CD1c-positive myeloid dendritic cell (primary cell): ENCODE data around the gene DDIT4.
"Not testable (repeated sequence)": the region's sequence is repeated elsewhere in the genome, so short reads cannot be mapped to it uniquely, and the experiment has no call there.

Source experiments
- DNase-seq: peaks from one replicate; pipeline ENCODE4 v3.0.0-alpha.2; 2016; ENCODE audit errors: extremely low spot score

Gene DDIT4

GRCh38 chr10:72273410-72274212 is at the start of gene DDIT4:
DDIT4 (plus strand) TSS chr10:72273924; CDS start chr10:72274217, 293 bp downstream.
- peak; percentile 98 for DNase-seq

GRCh38 chr10:72224191-72224590 is 49.5 kb upstream of the DDIT4 start:
- not testable (repeated sequence) for DNase-seq

GRCh38 chr10:72226418-72227027 is 47.2 kb upstream of the DDIT4 start:
- no peak for DNase-seq

- no peak for DNase-seq
These were observed 45.9 kb upstream of the DDIT4 start for GRCh38 chr10:72227826-72228225.

- DNase-seq = no peak
These were observed 45.4 kb upstream of the DDIT4 start for GRCh38 chr10:72228318-72228751.

GRCh38 chr10:72229261-72230251 is 44.2 kb upstream of the DDIT4 start:
- no peak for DNase-seq

GRCh38 chr10:72233621-72234020 is 40.1 kb upstream of the DDIT4 start:
- DNase-seq = no peak

- no peak for DNase-seq
These were observed 39.1 kb upstream of the DDIT4 start for GRCh38 chr10:72234560-72235095.

- DNase-seq = no peak
These were observed 38.0 kb upstream of the DDIT4 start for GRCh38 chr10:72235544-72236279.

GRCh38 chr10:72238392-72239175 is 35.1 kb upstream of the DDIT4 start:
- no peak for DNase-seq

- DNase-seq = peak; percentile 42
These were observed 34.3 kb upstream of the DDIT4 start for GRCh38 chr10:72239409-72239808.

GRCh38 chr10:72240371-72240770 is 33.4 kb upstream of the DDIT4 start:
- DNase-seq = no peak

- DNase-seq = no peak
These were observed 32.0 kb upstream of the DDIT4 start for GRCh38 chr10:72241691-72242252.

GRCh38 chr10:72242675-72243074 is 31.0 kb upstream of the DDIT4 start:
- peak; percentile 63 for DNase-seq

GRCh38 chr10:72243822-72244437 is 29.8 kb upstream of the DDIT4 start:
- DNase-seq = no peak

- no peak for DNase-seq
These were observed 29.1 kb upstream of the DDIT4 start for GRCh38 chr10:72244573-72245038.

GRCh38 chr10:72245949-72246525 is 27.7 kb upstream of the DDIT4 start:
- DNase-seq = peak; percentile 16

- peak; percentile 49 for DNase-seq
These were observed 25.1 kb upstream of the DDIT4 start for GRCh38 chr10:72248468-72249151.
